Transverse colon (tissue), 4 donors: ENCODE measurements around the gene GPR45. TPM values are rescaled to one million over a fixed set of nuclear protein-coding genes. Genes with fewer than 3 reads are reported as not detected.

Experiments
- DNase-seq: peaks from one replicate; pipeline ENCODE4 v3.0.0-alpha.2; 2019
- H3K27ac ChIP-seq, 4 donors: fragments of 200-600 bp; sonication (generic); 2 replicates each; pipeline ENCODE4 v1.5.1; 2016 to 2018; ENCODE audit warnings: inconsistent platforms in 4 of 4
- H3K27me3 ChIP-seq: fragments of 200-600 bp; sonication (generic); 2 replicates; pipeline ENCODE4 v1.5.1; 2017; ENCODE audit warnings: inconsistent platforms
- H3K36me3 ChIP-seq, 4 donors: fragments of 200-600 bp; sonication (generic); 2 replicates each; pipeline ENCODE4 v1.5.1; 2017 to 2019; ENCODE audit warnings: inconsistent platforms in 4 of 4
- H3K4me1 ChIP-seq, 4 donors: fragments of 200-600 bp; sonication (generic); 2 replicates each; pipeline ENCODE4 v1.5.1; 2017 to 2020; ENCODE audit warnings: inconsistent platforms in 4 of 4
- H3K4me3 ChIP-seq, 4 donors: fragments of 200-600 bp; sonication (generic); 1 replicate in 1 of 4; 2 replicates in 3 of 4; pipeline versions ENCODE4 v1.5.1 to v1.6.1; 2017 to 2019; ENCODE audit warnings: inconsistent platforms in 4 of 4
- H3K9me3 ChIP-seq, 2 donors: fragments of 200-600 bp; sonication (generic); 2 replicates each; pipeline ENCODE4 v1.5.1; 2017 to 2019; ENCODE audit warnings: inconsistent platforms in 2 of 2
- CTCF ChIP-seq, 5 experiments: fragments of 200-600 bp in 3 of 5; fragments of 450-650 bp in 2 of 5; sonication (generic) in 3 of 5; IDR thresholded peaks; 1 replicate in 2 of 5; 2 replicates in 3 of 5; pipeline ENCODE4 v1.5.1; 2016 to 2017; ENCODE audit warnings: antibody characterized with exemption in 5 of 5, inconsistent platforms in 3 of 5, mild to moderate bottlenecking in 2 of 5, moderate library complexity in 1 of 5
- EP300 ChIP-seq: sonication (generic); formaldehyde crosslinking; IDR thresholded peaks from one replicate; pipeline ENCODE4 v1.6.1; 2017; ENCODE audit warnings: antibody characterized with exemption, low read depth
- POLR2A ChIP-seq: fragments of 450-650 bp; IDR thresholded peaks from one replicate; pipeline ENCODE4 v1.6.1; 2016; ENCODE audit warnings: antibody characterized with exemption, mild to moderate bottlenecking, moderate library complexity
- POLR2AphosphoS5 ChIP-seq, 3 donors: sonication (generic); formaldehyde crosslinking; IDR thresholded peaks; one replicate each; pipeline ENCODE4 v1.6.1; 2016; ENCODE audit warnings: antibody characterized with exemption in 3 of 3
- WGBS, 2 donors: methylation state at CpG; one replicate each; pipeline ENCODE4 v1.1.5; 2018; ENCODE audit warnings: low coverage in 1 of 2; 5-methylcytosine and 5-hydroxymethylcytosine counted together
- in situ Hi-C, 4 donors: fragments of 200-750 bp; cut with MboI; loops; one replicate each; pipeline versions ENCODE4 v1.15.0 to v1.15.1; 2017; ENCODE audit warnings: low sequenced_read_pairs in 3 of 4, low pct_ligation_motif_present in 1 of 4, low pct_unique_long_range_greater_than_20kb in 1 of 4
- intact Hi-C: fragments of 100-400 bp; cut with DNase I; formaldehyde crosslinking; loops from one replicate; pipeline ENCODE4 v1.15.1; 2023; ENCODE audit warnings: low total_unique reads
- total RNA-seq, 4 donors: library from RNA; depleted of rRNA; stranded (reverse); fragments of >200 nt; gene quantifications; one replicate each; pipeline ENCODE4 v1.1.0, GENCODE V29; 2016

GPR45 gene
- total RNA-seq, 4 donors from 2014 or later = not detected

DNA sequence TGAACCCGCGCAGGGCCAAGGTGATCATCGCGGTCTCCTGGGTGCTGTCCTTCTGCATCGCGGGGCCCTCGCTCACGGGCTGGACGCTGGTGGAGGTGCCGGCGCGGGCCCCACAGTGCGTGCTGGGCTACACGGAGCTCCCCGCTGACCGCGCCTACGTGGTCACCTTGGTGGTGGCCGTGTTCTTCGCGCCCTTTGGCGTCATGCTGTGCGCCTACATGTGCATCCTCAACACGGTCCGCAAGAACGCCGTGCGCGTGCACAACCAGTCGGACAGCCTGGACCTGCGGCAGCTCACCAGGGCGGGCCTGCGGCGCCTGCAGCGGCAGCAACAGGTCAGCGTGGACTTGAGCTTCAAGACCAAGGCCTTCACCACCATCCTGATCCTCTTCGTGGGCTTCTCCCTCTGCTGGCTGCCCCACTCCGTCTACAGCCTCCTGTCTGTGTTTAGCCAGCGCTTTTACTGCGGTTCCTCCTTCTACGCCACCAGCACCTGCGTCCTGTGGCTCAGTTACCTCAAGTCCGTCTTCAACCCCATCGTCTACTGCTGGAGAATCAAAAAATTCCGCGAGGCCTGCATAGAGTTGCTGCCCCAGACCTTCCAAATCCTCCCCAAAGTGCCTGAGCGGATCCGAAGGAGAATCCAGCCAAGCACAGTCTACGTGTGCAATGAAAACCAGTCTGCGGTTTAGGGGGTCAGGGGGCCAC is 897 bp downstream of the GPR45 start:
- H3K36me3 ChIP-seq = no peaks in the 10 kb centered on the region
- TF ChIP-seq POLR2AphosphoS5 (IDR thresholded peaks at IDR 0.05) (no peak), CTCF (IDR thresholded peaks at IDR 0.05) (no peak), POLR2A (no peak), EP300 (no peak)
- intact Hi-C loops = loop anchor here (10.0 kb wide), 1 partner anchor 842 kb away; no protein-coding TSS in a partner anchor
- in situ Hi-C loops = loop anchor here in 1 of 4 donors (5.0 kb wide), 1 partner anchor 130 kb away; no protein-coding TSS in a partner anchor
- H3K4me1 ChIP-seq = peaks cover 0 to 3% (median 0%) of the 10 kb centered on the region in 4 donors
- H3K27me3 ChIP-seq = no peaks in the 10 kb centered on the region
- WGBS, 2 donors = 89 to 97% methylated on average over 8 to 45 of the region's 50 CpGs
- no peak for DNase-seq
- H3K4me3 ChIP-seq = no peak overlapping the region
- no peak overlapping the region for H3K27ac ChIP-seq
- no peaks in the 10 kb centered on the region for H3K9me3 ChIP-seq

DNA sequence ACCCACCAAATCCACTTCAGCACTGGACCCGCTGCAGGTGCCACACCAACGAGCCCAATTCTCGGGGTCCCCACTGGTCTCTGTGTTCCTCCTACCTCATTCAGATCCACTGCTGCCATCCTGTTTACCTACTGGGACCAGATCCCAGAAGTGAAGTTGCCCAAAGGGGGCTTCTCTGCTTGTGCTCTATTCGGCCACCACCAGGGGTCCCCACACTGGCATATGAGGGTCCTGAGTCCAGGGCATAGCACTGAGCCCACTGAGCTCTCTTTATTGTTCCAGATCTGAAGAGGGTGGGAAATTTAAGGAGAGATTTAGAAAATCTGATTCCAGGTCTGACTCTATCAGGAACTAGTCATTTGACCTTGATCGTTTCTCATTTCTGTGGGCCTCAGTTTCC is 2.4 kb downstream of the GPR45 start:
- WGBS, 2 donors = 67 to 86% methylated on average over 1 to 5 of the region's 5 CpGs
- in situ Hi-C loops = loop anchor here in 1 of 4 donors (5.0 kb wide), 1 partner anchor 132 kb away; no protein-coding TSS in a partner anchor
- Histone ChIP-seq H3K4me1 (no peaks in the 10 kb centered on the region), H3K27me3 (no peaks in the 10 kb centered on the region), H3K4me3 (no peak overlapping the region), H3K27ac (no peak overlapping the region), H3K36me3 (no peaks in the 10 kb centered on the region), H3K9me3 (no peaks in the 10 kb centered on the region)
- TF ChIP-seq CTCF (IDR thresholded peaks at IDR 0.05) (no peak), EP300 (no peak), POLR2A (no peak), POLR2AphosphoS5 (IDR thresholded peaks at IDR 0.05) (no peak)
- no peak for DNase-seq
- intact Hi-C loops = loop anchor here (10.0 kb wide), 1 partner anchor 841 kb away; no protein-coding TSS in a partner anchor

GRCh38 chr2:105244451-105244850 is 2.9 kb downstream of the GPR45 start:
- Histone ChIP-seq H3K9me3 (no peaks in the 10 kb centered on the region), H3K4me1 (no peaks in the 10 kb centered on the region), H3K4me3 (no peak overlapping the region), H3K27ac (no peak overlapping the region), H3K36me3 (no peaks in the 10 kb centered on the region), H3K27me3 (no peaks in the 10 kb centered on the region)
- intact Hi-C loops = loop anchor here (10.0 kb wide), 1 partner anchor 840 kb away; no protein-coding TSS in a partner anchor
- in situ Hi-C loops = loop anchor here in 1 of 4 donors (5.0 kb wide), 1 partner anchor 132 kb away; no protein-coding TSS in a partner anchor
- TF ChIP-seq POLR2AphosphoS5 (IDR thresholded peaks at IDR 0.05) = no peak
- no peak for TF ChIP-seq POLR2A
- 60 to 62% methylated on average over 2 to 3 of the region's 3 CpGs for WGBS, 2 donors
- no peak for DNase-seq

- intact Hi-C loops = loop anchor here (10.0 kb wide), 1 partner anchor 836 kb away; no protein-coding TSS in a partner anchor
- TF ChIP-seq EP300 = no peak
- no peak for TF ChIP-seq POLR2AphosphoS5 (IDR thresholded peaks at IDR 0.05)
- TF ChIP-seq POLR2A = no peak
- no peak for TF ChIP-seq CTCF (IDR thresholded peaks at IDR 0.05)
- no peak for DNase-seq
- no peak overlapping the region for H3K4me3 ChIP-seq
- H3K4me1 ChIP-seq = no peaks in the 10 kb centered on the region
- H3K27ac ChIP-seq = no peak overlapping the region
- 79% methylated on average over 4 of the region's 4 CpGs; no CpG with 5 or more reads in 1 of the 2 donors for WGBS, 2 donors
- no peaks in the 10 kb centered on the region for H3K27me3 ChIP-seq
- no peaks in the 10 kb centered on the region for H3K36me3 ChIP-seq
- no peaks in the 10 kb centered on the region for H3K9me3 ChIP-seq
- in situ Hi-C loops = no loop called here
Measured at GRCh38 chr2:105248316-105249070, 7.0 kb downstream of the GPR45 start.
